Measurements from ENCODE around the gene DENND2C. TPM values are rescaled to one million over a fixed set of nuclear protein-coding genes. Genes with fewer than 3 reads are reported as not detected.

Gene DENND2C
- total and polyA plus RNA-seq, 10 donors = 0.28 to 3.1 (median 1.6) TPM

GRCh38 chr1:114707604-114708003 is 37.8 kb upstream of the DENND2C start:
- WGBS, 5 donors = 89 to 96% (median 93%) methylated on average over 2 of the region's 2 CpGs
- H3K4me3 ChIP-seq = no peak overlapping the region
- no peaks in the 10 kb centered on the region for H3K9me3 ChIP-seq
- no peak for DNase-seq
- H3K27ac ChIP-seq = no peak overlapping the region
- peaks cover 8 to 90% (median 57%) of the 10 kb centered on the region in 6 donors for H3K36me3 ChIP-seq
- intact Hi-C loops (cut with DNase I; ENCODE audit: low total_unique reads) = no loop called here
- H3K27me3 ChIP-seq (replicated peaks in 1 of 7) = no peaks in the 10 kb centered on the region
- peaks cover 0 to 9% (median 0%) of the 10 kb centered on the region in 6 donors for H3K4me1 ChIP-seq
- TF ChIP-seq, protein P1, sequence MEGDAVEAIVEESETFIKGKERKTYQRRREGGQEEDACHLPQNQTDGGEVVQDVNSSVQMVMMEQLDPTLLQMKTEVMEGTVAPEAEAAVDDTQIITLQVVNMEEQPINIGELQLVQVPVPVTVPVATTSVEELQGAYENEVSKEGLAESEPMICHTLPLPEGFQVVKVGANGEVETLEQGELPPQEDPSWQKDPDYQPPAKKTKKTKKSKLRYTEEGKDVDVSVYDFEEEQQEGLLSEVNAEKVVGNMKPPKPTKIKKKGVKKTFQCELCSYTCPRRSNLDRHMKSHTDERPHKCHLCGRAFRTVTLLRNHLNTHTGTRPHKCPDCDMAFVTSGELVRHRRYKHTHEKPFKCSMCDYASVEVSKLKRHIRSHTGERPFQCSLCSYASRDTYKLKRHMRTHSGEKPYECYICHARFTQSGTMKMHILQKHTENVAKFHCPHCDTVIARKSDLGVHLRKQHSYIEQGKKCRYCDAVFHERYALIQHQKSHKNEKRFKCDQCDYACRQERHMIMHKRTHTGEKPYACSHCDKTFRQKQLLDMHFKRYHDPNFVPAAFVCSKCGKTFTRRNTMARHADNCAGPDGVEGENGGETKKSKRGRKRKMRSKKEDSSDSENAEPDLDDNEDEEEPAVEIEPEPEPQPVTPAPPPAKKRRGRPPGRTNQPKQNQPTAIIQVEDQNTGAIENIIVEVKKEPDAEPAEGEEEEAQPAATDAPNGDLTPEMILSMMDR (IDR thresholded peaks at IDR 0.05 in 8 of 11, conservative IDR thresholded peaks at IDR 0.05 in 3 of 11) = no peak
- no peak for TF ChIP-seq POLR2A (IDR thresholded peaks at IDR 0.05)
- no peak for TF ChIP-seq POLR2AphosphoS5 (IDR thresholded peaks at IDR 0.05)

- TF ChIP-seq, protein P1 (IDR thresholded peaks at IDR 0.05 in 8 of 11, conservative IDR thresholded peaks at IDR 0.05 in 3 of 11) = no peak
- TF ChIP-seq POLR2A (IDR thresholded peaks at IDR 0.05) = no peak
- no peak for TF ChIP-seq POLR2AphosphoS5 (IDR thresholded peaks at IDR 0.05)
- intact Hi-C loops (cut with DNase I; ENCODE audit: low total_unique reads) = no loop called here
- H3K36me3 ChIP-seq = peaks cover 4 to 46% (median 23%) of the 10 kb centered on the region in 6 donors
- no peaks in the 10 kb centered on the region for H3K27me3 ChIP-seq (replicated peaks in 1 of 7)
- H3K4me1 ChIP-seq = peaks cover 0 to 5% (median 0%) of the 10 kb centered on the region in 6 donors
- no peak overlapping the region for H3K27ac ChIP-seq
- no peaks in the 10 kb centered on the region for H3K9me3 ChIP-seq
- H3K4me3 ChIP-seq = no peak overlapping the region
- WGBS, 5 donors = 93 to 96% (median 94%) methylated on average over 1 of the region's 1 CpG
- DNase-seq = no peak
These were observed 33.4 kb upstream of the DENND2C start for GRCh38 chr1:114703242-114703641.

DNA sequence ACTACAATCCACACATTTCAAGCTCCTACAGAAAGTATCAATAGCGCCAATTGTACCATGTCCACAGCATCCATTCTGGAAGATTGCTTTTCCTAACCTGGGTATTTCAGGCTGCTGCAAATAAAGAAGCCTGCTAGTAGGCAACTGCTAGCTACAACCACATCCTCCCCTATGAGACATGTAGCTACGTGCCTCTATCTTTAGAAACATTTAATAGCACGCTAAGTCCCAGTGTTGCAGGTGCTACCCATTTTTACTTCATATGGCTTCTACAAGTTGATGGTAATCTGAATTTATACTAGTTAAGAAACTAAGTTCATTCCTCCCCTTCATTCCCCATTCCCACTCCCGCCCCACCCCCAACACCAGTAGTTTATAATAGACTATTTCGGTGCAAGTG is 32.9 kb upstream of the DENND2C start:
- no peak overlapping the region for H3K27ac ChIP-seq
- no peak for TF ChIP-seq POLR2AphosphoS5 (IDR thresholded peaks at IDR 0.05)
- TF ChIP-seq, protein P1 (IDR thresholded peaks at IDR 0.05 in 8 of 11, conservative IDR thresholded peaks at IDR 0.05 in 3 of 11) = no peak
- TF ChIP-seq POLR2A (IDR thresholded peaks at IDR 0.05) = no peak
- H3K36me3 ChIP-seq = peaks cover 4 to 41% (median 18%) of the 10 kb centered on the region in 6 donors
- no peaks in the 10 kb centered on the region for H3K9me3 ChIP-seq
- H3K4me1 ChIP-seq = peaks cover 0 to 5% (median 0%) of the 10 kb centered on the region in 6 donors
- WGBS, 5 donors = 85 to 91% (median 87%) methylated on average over 5 of the region's 5 CpGs
- H3K4me3 ChIP-seq = no peak overlapping the region
- intact Hi-C loops (cut with DNase I; ENCODE audit: low total_unique reads) = no loop called here
- no peaks in the 10 kb centered on the region for H3K27me3 ChIP-seq (replicated peaks in 1 of 7)
- no peak for DNase-seq

DNA sequence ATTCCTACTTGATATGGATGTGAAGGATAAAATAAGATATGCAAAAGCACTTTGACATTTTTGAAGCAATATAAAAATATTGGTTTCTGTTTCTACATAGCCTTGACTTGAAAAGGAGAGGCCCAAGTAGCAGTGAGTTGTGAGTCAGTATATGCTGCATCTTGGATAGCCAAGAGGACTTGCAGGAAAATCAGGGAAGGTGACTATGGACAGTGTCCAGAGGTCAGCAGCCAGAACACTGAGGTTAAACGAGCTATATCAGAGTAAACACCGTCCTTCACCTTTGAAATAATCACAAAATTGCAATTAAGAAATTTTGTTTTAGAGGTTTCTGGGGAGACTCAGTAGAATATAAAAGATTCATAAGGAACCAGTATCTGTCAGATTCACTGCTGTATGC is 32.1 kb upstream of the DENND2C start:
- intact Hi-C loops (cut with DNase I; ENCODE audit: low total_unique reads) = no loop called here
- Histone ChIP-seq H3K9me3 (no peaks in the 10 kb centered on the region), H3K27me3 (replicated peaks in 1 of 7) (no peaks in the 10 kb centered on the region), H3K36me3 (peaks cover 0 to 33% (median 10%) of the 10 kb centered on the region in 6 donors), H3K4me1 (peaks cover 0 to 5% (median 0%) of the 10 kb centered on the region in 6 donors), H3K27ac (no peak overlapping the region), H3K4me3 (no peak overlapping the region)
- no peak for DNase-seq
- no peak for TF ChIP-seq POLR2AphosphoS5 (IDR thresholded peaks at IDR 0.05)
- TF ChIP-seq, protein P1 (IDR thresholded peaks at IDR 0.05 in 8 of 11, conservative IDR thresholded peaks at IDR 0.05 in 3 of 11) = no peak
- TF ChIP-seq POLR2A (IDR thresholded peaks at IDR 0.05) = no peak
- 78 to 87% (median 84%) methylated on average over 2 of the region's 2 CpGs for WGBS, 5 donors

Data from spleen (tissue), 11 donors.